ENCODE measurements around the gene UIMC1. TPM values are rescaled to one million over a fixed set of nuclear protein-coding genes. Genes with fewer than 3 reads are reported as not detected.

UIMC1 gene
- polyA plus RNA-seq, 3 donors = 14.8 to 35.6 (median 19.1) TPM

GRCh38 chr5:176880366-176881020, 126.1 kb downstream of the UIMC1 start:
- H3K27me3 Mint-ChIP-seq (ENCODE audit: low read depth in 3 of 3) = peaks cover 1 to 11% (median 9%) of the 10 kb centered on the region in 3 donors
- no peak overlapping the region for H3K9ac ChIP-seq (ENCODE audit: insufficient read depth, low read length, poor library complexity, severe bottlenecking)
- 92% methylated on average over 10 of the region's 26 CpGs for WGBS (ENCODE audit: insufficient coverage)
- H3K4me2 ChIP-seq (replicated peaks; ENCODE audit: extremely low read depth, low read length, poor library complexity, severe bottlenecking) = no peak overlapping the region
- H3K4me3 Mint-ChIP-seq = no peak overlapping the region
- no peaks in the 10 kb centered on the region for H3K27me3 ChIP-seq (ENCODE audit: control insufficient read depth in 2 of 2, insufficient read depth in 2 of 2, low read length in 2 of 2)
- peaks cover 5% of the 10 kb centered on the region for H3K79me2 ChIP-seq (ENCODE audit: insufficient read depth, low read length)
- intact Hi-C loops (cut with micrococcal nuclease) = no loop called here
- H3K36me3 Mint-ChIP-seq = peaks cover 51 to 59% of the 10 kb centered on the region in 2 donors
- H3K9me3 Mint-ChIP-seq = peaks cover 0 to 1% (median 0%) of the 10 kb centered on the region in 7 donors
- no peak for DNase-seq
- H3K27ac ChIP-seq (ENCODE audit: low read depth in 1 of 2, low read length in 2 of 2) = no peak overlapping the region
- H3K4me1 ChIP-seq (ENCODE audit: control insufficient read depth in 1 of 2, insufficient read depth in 2 of 2, low read length in 2 of 2) = peaks cover 0 to 6% of the 10 kb centered on the region in 2 donors
- peak overlapping the region in 1 of 7 donors; percentile 35 for H3K27ac Mint-ChIP-seq
- peaks cover 100% of the 10 kb centered on the region for H4K20me1 ChIP-seq (ENCODE audit: insufficient read depth, low read length)
- TF ChIP-seq, protein P1, sequence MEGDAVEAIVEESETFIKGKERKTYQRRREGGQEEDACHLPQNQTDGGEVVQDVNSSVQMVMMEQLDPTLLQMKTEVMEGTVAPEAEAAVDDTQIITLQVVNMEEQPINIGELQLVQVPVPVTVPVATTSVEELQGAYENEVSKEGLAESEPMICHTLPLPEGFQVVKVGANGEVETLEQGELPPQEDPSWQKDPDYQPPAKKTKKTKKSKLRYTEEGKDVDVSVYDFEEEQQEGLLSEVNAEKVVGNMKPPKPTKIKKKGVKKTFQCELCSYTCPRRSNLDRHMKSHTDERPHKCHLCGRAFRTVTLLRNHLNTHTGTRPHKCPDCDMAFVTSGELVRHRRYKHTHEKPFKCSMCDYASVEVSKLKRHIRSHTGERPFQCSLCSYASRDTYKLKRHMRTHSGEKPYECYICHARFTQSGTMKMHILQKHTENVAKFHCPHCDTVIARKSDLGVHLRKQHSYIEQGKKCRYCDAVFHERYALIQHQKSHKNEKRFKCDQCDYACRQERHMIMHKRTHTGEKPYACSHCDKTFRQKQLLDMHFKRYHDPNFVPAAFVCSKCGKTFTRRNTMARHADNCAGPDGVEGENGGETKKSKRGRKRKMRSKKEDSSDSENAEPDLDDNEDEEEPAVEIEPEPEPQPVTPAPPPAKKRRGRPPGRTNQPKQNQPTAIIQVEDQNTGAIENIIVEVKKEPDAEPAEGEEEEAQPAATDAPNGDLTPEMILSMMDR (IDR thresholded peaks at IDR 0.05) = no peak
- H3K4me1 Mint-ChIP-seq = peaks cover 14% of the 10 kb centered on the region
- no peaks in the 10 kb centered on the region for H3K9me3 ChIP-seq (replicated peaks in 1 of 2; ENCODE audit: control insufficient read depth in 1 of 2, insufficient read depth in 1 of 2, low read length in 2 of 2)
- H3K4me3 ChIP-seq (replicated peaks in 1 of 3; ENCODE audit: low read depth in 2 of 3, low read length in 3 of 3) = no peak overlapping the region
- H2AFZ ChIP-seq (ENCODE audit: insufficient read depth, low read depth, low read length, poor library complexity, severe bottlenecking) = no peak overlapping the region
- peaks cover 56 to 58% of the 10 kb centered on the region in 2 donors for H3K36me3 ChIP-seq (replicated peaks in 1 of 2; ENCODE audit: control insufficient read depth in 1 of 2, insufficient read depth in 2 of 2, low read length in 2 of 2)

GRCh38 chr5:176879663-176880361, 126.8 kb downstream of the UIMC1 start:
- peaks cover 15% of the 10 kb centered on the region for H3K4me1 Mint-ChIP-seq
- H3K36me3 Mint-ChIP-seq = peaks cover 46 to 52% of the 10 kb centered on the region in 2 donors
- DNase-seq = no peak
- H3K4me3 Mint-ChIP-seq = no peak overlapping the region
- Histone ChIP-seq H2AFZ (ENCODE audit: insufficient read depth, low read depth, low read length, poor library complexity, severe bottlenecking) (no peak overlapping the region), H4K20me1 (ENCODE audit: insufficient read depth, low read length) (peaks cover 100% of the 10 kb centered on the region), H3K79me2 (ENCODE audit: insufficient read depth, low read length) (no peaks in the 10 kb centered on the region), H3K27me3 (ENCODE audit: control insufficient read depth in 2 of 2, insufficient read depth in 2 of 2, low read length in 2 of 2) (no peaks in the 10 kb centered on the region), H3K9ac (ENCODE audit: insufficient read depth, low read length, poor library complexity, severe bottlenecking) (no peak overlapping the region), H3K9me3 (replicated peaks in 1 of 2; ENCODE audit: control insufficient read depth in 1 of 2, insufficient read depth in 1 of 2, low read length in 2 of 2) (no peaks in the 10 kb centered on the region), H3K4me1 (ENCODE audit: control insufficient read depth in 1 of 2, insufficient read depth in 2 of 2, low read length in 2 of 2) (no peaks in the 10 kb centered on the region), H3K4me3 (replicated peaks in 1 of 3; ENCODE audit: low read depth in 2 of 3, low read length in 3 of 3) (no peak overlapping the region), H3K27ac (ENCODE audit: low read depth in 1 of 2, low read length in 2 of 2) (no peak overlapping the region), H3K4me2 (replicated peaks; ENCODE audit: extremely low read depth, low read length, poor library complexity, severe bottlenecking) (no peak overlapping the region), H3K36me3 (replicated peaks in 1 of 2; ENCODE audit: control insufficient read depth in 1 of 2, insufficient read depth in 2 of 2, low read length in 2 of 2) (peaks cover 50 to 51% of the 10 kb centered on the region in 2 donors)
- H3K27me3 Mint-ChIP-seq (ENCODE audit: low read depth in 3 of 3) = peaks cover 5 to 18% (median 14%) of the 10 kb centered on the region in 3 donors
- TF ChIP-seq, protein P1 (IDR thresholded peaks at IDR 0.05) = no peak
- H3K9me3 Mint-ChIP-seq = peaks cover 0 to 4% (median 1%) of the 10 kb centered on the region in 7 donors
- intact Hi-C loops (cut with micrococcal nuclease) = no loop called here
- 88% methylated on average over 20 of the region's 23 CpGs for WGBS (ENCODE audit: insufficient coverage)
- no peak overlapping the region for H3K27ac Mint-ChIP-seq

Measured in CD14-positive monocyte (primary cell).